ENCODE data around the gene ACSL4.

Gene ACSL4

DNA sequence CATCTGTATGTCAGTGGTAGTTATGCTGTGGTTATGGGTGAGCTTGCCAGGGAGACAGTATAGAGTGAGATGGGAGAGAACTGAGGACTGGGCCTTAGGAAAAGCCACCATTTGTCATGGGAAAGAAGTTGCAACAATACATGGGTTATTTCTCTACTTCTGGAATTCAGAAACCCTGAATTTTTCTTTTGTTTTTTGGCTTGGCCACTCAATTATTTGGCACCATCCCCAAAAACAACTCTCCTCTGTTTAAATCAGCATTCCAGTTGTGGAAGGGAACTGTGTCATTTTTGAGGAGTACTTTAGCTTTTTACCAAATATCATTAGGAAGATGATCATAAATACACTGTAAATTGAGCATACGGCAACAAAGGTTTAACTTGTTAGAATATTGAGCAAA is 41.1 kb upstream of the ACSL4 start:
- H3K36me3 ChIP-seq (ENCODE audit: control insufficient read depth, insufficient read depth, low read length): no peaks in the 10 kb centered on the region
- H2BK5ac ChIP-seq (ENCODE audit: low read length): no peak overlapping the region
- no peak overlapping the region for H3K4me3 ChIP-seq (ENCODE audit: low read length)
- no peak overlapping the region for H3K9ac ChIP-seq (ENCODE audit: low read length)
- no peak overlapping the region for H4K8ac ChIP-seq (ENCODE audit: low read depth, low read length)
- no peak overlapping the region for H3K27ac ChIP-seq (ENCODE audit: low read depth, low read length)
- no peak overlapping the region for H3K4ac ChIP-seq (ENCODE audit: low read depth, low read length)
- H3K18ac ChIP-seq (ENCODE audit: low read length): no peak overlapping the region
- H4K5ac ChIP-seq (ENCODE audit: low read length): no peak overlapping the region
- H2BK120ac ChIP-seq (ENCODE audit: low read depth, low read length): no peak overlapping the region
- H3K27me3 ChIP-seq (ENCODE audit: insufficient read depth, low read length, poor library complexity): no peaks in the 10 kb centered on the region
- H3K23ac ChIP-seq (ENCODE audit: low read length): no peak overlapping the region
- no peak for DNase-seq
- H3K79me1 ChIP-seq (ENCODE audit: low read length): no peaks in the 10 kb centered on the region
- no peaks in the 10 kb centered on the region for H3K79me2 ChIP-seq (ENCODE audit: control insufficient read depth, insufficient read depth, low read length)
- no peak overlapping the region for H3K4me2 ChIP-seq (ENCODE audit: low read length)
- no peaks in the 10 kb centered on the region for H3K4me1 ChIP-seq (ENCODE audit: control insufficient read depth, low read depth, low read length)
- no CpG with 5 or more reads among the region's 1 CpG for WGBS (ENCODE audit: extremely low coverage, insufficient coverage, low lambda C conversion rate)
- no peak overlapping the region for H2BK15ac ChIP-seq (replicated peaks; ENCODE audit: low read depth)
- H3K56ac ChIP-seq (ENCODE audit: low read length): no peak overlapping the region
- no peak overlapping the region for H2AK5ac ChIP-seq (ENCODE audit: low read length)

GRCh38 chrX:109773374-109773773 is 40.3 kb upstream of the ACSL4 start:
- no peaks in the 10 kb centered on the region for H3K4me1 ChIP-seq (ENCODE audit: control insufficient read depth, low read depth, low read length)
- H3K27ac ChIP-seq (ENCODE audit: low read depth, low read length): no peak overlapping the region
- H3K79me2 ChIP-seq (ENCODE audit: control insufficient read depth, insufficient read depth, low read length): no peaks in the 10 kb centered on the region
- H3K9ac ChIP-seq (ENCODE audit: low read length): no peak overlapping the region
- H3K18ac ChIP-seq (ENCODE audit: low read length): no peak overlapping the region
- no peak overlapping the region for H3K4me2 ChIP-seq (ENCODE audit: low read length)
- no peak overlapping the region for H3K4me3 ChIP-seq (ENCODE audit: low read length)
- no peak overlapping the region for H2AK5ac ChIP-seq (ENCODE audit: low read length)
- H4K8ac ChIP-seq (ENCODE audit: low read depth, low read length): no peak overlapping the region
- H3K23ac ChIP-seq (ENCODE audit: low read length): no peak overlapping the region
- no peak for DNase-seq
- H3K27me3 ChIP-seq (ENCODE audit: insufficient read depth, low read length, poor library complexity): no peaks in the 10 kb centered on the region
- no peak overlapping the region for H3K56ac ChIP-seq (ENCODE audit: low read length)
- no peak overlapping the region for H3K4ac ChIP-seq (ENCODE audit: low read depth, low read length)
- no peak overlapping the region for H4K5ac ChIP-seq (ENCODE audit: low read length)
- no peaks in the 10 kb centered on the region for H3K79me1 ChIP-seq (ENCODE audit: low read length)
- H2BK120ac ChIP-seq (ENCODE audit: low read depth, low read length): no peak overlapping the region
- no peak overlapping the region for H2BK15ac ChIP-seq (replicated peaks; ENCODE audit: low read depth)
- H2BK5ac ChIP-seq (ENCODE audit: low read length): no peak overlapping the region
- no CpG with 5 or more reads among the region's 2 CpGs for WGBS (ENCODE audit: extremely low coverage, insufficient coverage, low lambda C conversion rate)
- no peaks in the 10 kb centered on the region for H3K36me3 ChIP-seq (ENCODE audit: control insufficient read depth, insufficient read depth, low read length)

DNA sequence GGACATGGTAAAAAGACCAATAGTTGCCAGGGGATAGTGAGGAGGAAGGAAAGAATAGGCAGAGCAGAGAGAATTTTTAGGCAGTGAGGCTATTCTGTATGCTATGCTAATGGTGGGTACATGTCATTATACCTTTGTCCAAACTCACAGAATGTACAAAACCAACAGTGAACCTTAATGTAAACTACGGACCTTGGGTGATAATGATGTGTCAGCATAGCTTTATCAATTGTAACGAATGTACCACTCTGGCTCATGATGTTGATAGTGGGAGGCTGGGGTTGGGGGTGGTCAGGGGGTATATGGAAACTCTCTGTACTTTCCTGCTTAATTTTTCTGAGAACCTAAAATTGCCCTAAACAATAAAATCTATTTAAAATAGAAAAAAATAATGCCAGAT is 37.7 kb upstream of the ACSL4 start:
- Histone ChIP-seq H3K79me2 (ENCODE audit: control insufficient read depth, insufficient read depth, low read length) (no peaks in the 10 kb centered on the region), H2BK5ac (ENCODE audit: low read length) (no peak overlapping the region), H4K5ac (ENCODE audit: low read length) (no peak overlapping the region), H2AK5ac (ENCODE audit: low read length) (no peak overlapping the region), H3K36me3 (ENCODE audit: control insufficient read depth, insufficient read depth, low read length) (no peaks in the 10 kb centered on the region), H3K4ac (ENCODE audit: low read depth, low read length) (no peak overlapping the region), H3K4me3 (ENCODE audit: low read length) (no peak overlapping the region), H3K18ac (ENCODE audit: low read length) (no peak overlapping the region), H2BK15ac (replicated peaks; ENCODE audit: low read depth) (no peak overlapping the region), H3K4me1 (ENCODE audit: control insufficient read depth, low read depth, low read length) (no peaks in the 10 kb centered on the region), H3K4me2 (ENCODE audit: low read length) (no peak overlapping the region), H3K9ac (ENCODE audit: low read length) (no peak overlapping the region), H4K8ac (ENCODE audit: low read depth, low read length) (no peak overlapping the region), H3K56ac (ENCODE audit: low read length) (no peak overlapping the region), H3K79me1 (ENCODE audit: low read length) (no peaks in the 10 kb centered on the region), H3K27me3 (ENCODE audit: insufficient read depth, low read length, poor library complexity) (no peaks in the 10 kb centered on the region), H3K27ac (ENCODE audit: low read depth, low read length) (no peak overlapping the region), H3K23ac (ENCODE audit: low read length) (no peak overlapping the region), H2BK120ac (ENCODE audit: low read depth, low read length) (no peak overlapping the region)
- no peak for DNase-seq
- no CpG with 5 or more reads among the region's 2 CpGs for WGBS (ENCODE audit: extremely low coverage, insufficient coverage, low lambda C conversion rate)

DNA sequence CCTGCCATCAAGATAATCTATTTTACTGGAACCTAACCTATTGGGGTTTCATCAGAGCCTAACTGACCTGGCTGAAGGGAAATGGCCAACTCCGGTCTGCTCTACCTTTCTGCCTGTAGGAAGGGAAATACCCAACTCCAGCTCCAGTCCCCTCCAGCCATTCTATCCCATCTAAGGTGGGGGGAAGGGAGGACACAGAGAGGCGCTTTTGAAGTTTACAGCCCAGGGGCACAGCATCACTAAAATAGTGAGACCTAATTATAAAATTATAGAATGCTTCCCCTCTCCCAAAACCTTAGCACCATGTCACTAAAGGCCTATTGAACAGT is 27.8 kb upstream of the ACSL4 start:
- H3K79me1 ChIP-seq (ENCODE audit: low read length): no peaks in the 10 kb centered on the region
- no peak overlapping the region for H3K23ac ChIP-seq (ENCODE audit: low read length)
- H3K18ac ChIP-seq (ENCODE audit: low read length): no peak overlapping the region
- H2BK5ac ChIP-seq (ENCODE audit: low read length): no peak overlapping the region
- H2BK15ac ChIP-seq (replicated peaks; ENCODE audit: low read depth): no peak overlapping the region
- no peak overlapping the region for H3K4ac ChIP-seq (ENCODE audit: low read depth, low read length)
- H3K9ac ChIP-seq (ENCODE audit: low read length): no peak overlapping the region
- peak; percentile 38 for DNase-seq
- H4K5ac ChIP-seq (ENCODE audit: low read length): no peak overlapping the region
- no peaks in the 10 kb centered on the region for H3K27me3 ChIP-seq (ENCODE audit: insufficient read depth, low read length, poor library complexity)
- no peak overlapping the region for H2BK120ac ChIP-seq (ENCODE audit: low read depth, low read length)
- H3K4me3 ChIP-seq (ENCODE audit: low read length): no peak overlapping the region
- WGBS (ENCODE audit: extremely low coverage, insufficient coverage, low lambda C conversion rate): no CpG with 5 or more reads among the region's 2 CpGs
- no peaks in the 10 kb centered on the region for H3K79me2 ChIP-seq (ENCODE audit: control insufficient read depth, insufficient read depth, low read length)
- no peak overlapping the region for H3K4me2 ChIP-seq (ENCODE audit: low read length)
- H4K8ac ChIP-seq (ENCODE audit: low read depth, low read length): no peak overlapping the region
- no peaks in the 10 kb centered on the region for H3K4me1 ChIP-seq (ENCODE audit: control insufficient read depth, low read depth, low read length)
- no peak overlapping the region for H2AK5ac ChIP-seq (ENCODE audit: low read length)
- no peaks in the 10 kb centered on the region for H3K36me3 ChIP-seq (ENCODE audit: control insufficient read depth, insufficient read depth, low read length)
- no peak overlapping the region for H3K27ac ChIP-seq (ENCODE audit: low read depth, low read length)
- H3K56ac ChIP-seq (ENCODE audit: low read length): no peak overlapping the region

- Histone ChIP-seq H3K4me2 (ENCODE audit: low read length) (no peak overlapping the region), H2BK120ac (ENCODE audit: low read depth, low read length) (no peak overlapping the region), H3K9ac (ENCODE audit: low read length) (no peak overlapping the region), H3K56ac (ENCODE audit: low read length) (no peak overlapping the region), H2BK15ac (replicated peaks; ENCODE audit: low read depth) (no peak overlapping the region), H4K5ac (ENCODE audit: low read length) (no peak overlapping the region), H3K79me2 (ENCODE audit: control insufficient read depth, insufficient read depth, low read length) (no peaks in the 10 kb centered on the region), H3K27me3 (ENCODE audit: insufficient read depth, low read length, poor library complexity) (no peaks in the 10 kb centered on the region), H3K4me3 (ENCODE audit: low read length) (no peak overlapping the region), H2AK5ac (ENCODE audit: low read length) (no peak overlapping the region), H2BK5ac (ENCODE audit: low read length) (no peak overlapping the region), H3K4me1 (ENCODE audit: control insufficient read depth, low read depth, low read length) (no peaks in the 10 kb centered on the region), H4K8ac (ENCODE audit: low read depth, low read length) (no peak overlapping the region), H3K23ac (ENCODE audit: low read length) (no peak overlapping the region), H3K36me3 (ENCODE audit: control insufficient read depth, insufficient read depth, low read length) (no peaks in the 10 kb centered on the region), H3K18ac (ENCODE audit: low read length) (no peak overlapping the region), H3K27ac (ENCODE audit: low read depth, low read length) (no peak overlapping the region), H3K4ac (ENCODE audit: low read depth, low read length) (no peak overlapping the region), H3K79me1 (ENCODE audit: low read length) (no peaks in the 10 kb centered on the region)
- peak; percentile 8 for DNase-seq
- no CpG with 5 or more reads among the region's 5 CpGs for WGBS (ENCODE audit: extremely low coverage, insufficient coverage, low lambda C conversion rate)
Observed at GRCh38 chrX:109760209-109760921, 27.3 kb upstream of the ACSL4 start.

DNA sequence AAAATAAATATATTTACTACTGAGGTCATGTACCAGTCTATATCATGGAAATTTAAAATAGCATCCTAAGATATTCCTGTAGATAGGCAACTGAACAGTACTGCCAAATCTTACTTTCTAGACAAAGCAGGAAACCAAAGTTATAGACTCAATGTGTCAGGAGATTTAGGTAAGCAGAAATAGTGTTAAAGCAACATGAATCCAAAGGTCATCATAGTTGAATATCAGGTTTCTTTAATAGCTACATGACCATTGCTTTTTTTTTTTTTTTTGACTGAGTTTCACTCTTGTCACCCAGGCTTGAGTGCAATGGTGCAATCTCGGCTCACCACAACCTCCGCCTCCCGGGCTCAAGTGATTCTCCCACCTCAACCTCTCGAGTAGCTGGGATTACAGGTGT is 20.2 kb upstream of the ACSL4 start:
- no peak overlapping the region for H3K4me3 ChIP-seq (ENCODE audit: low read length)
- no peak overlapping the region for H3K18ac ChIP-seq (ENCODE audit: low read length)
- no peak overlapping the region for H3K4me2 ChIP-seq (ENCODE audit: low read length)
- H2AK5ac ChIP-seq (ENCODE audit: low read length): no peak overlapping the region
- H3K4ac ChIP-seq (ENCODE audit: low read depth, low read length): no peak overlapping the region
- H3K36me3 ChIP-seq (ENCODE audit: control insufficient read depth, insufficient read depth, low read length): no peaks in the 10 kb centered on the region
- no peaks in the 10 kb centered on the region for H3K27me3 ChIP-seq (ENCODE audit: insufficient read depth, low read length, poor library complexity)
- no peak overlapping the region for H2BK120ac ChIP-seq (ENCODE audit: low read depth, low read length)
- H2BK5ac ChIP-seq (ENCODE audit: low read length): no peak overlapping the region
- no peaks in the 10 kb centered on the region for H3K79me2 ChIP-seq (ENCODE audit: control insufficient read depth, insufficient read depth, low read length)
- no peak overlapping the region for H4K5ac ChIP-seq (ENCODE audit: low read length)
- H3K27ac ChIP-seq (ENCODE audit: low read depth, low read length): no peak overlapping the region
- no peak overlapping the region for H3K56ac ChIP-seq (ENCODE audit: low read length)
- H4K8ac ChIP-seq (ENCODE audit: low read depth, low read length): no peak overlapping the region
- DNase-seq: no peak
- no peak overlapping the region for H2BK15ac ChIP-seq (replicated peaks; ENCODE audit: low read depth)
- H3K23ac ChIP-seq (ENCODE audit: low read length): no peak overlapping the region
- no peaks in the 10 kb centered on the region for H3K4me1 ChIP-seq (ENCODE audit: control insufficient read depth, low read depth, low read length)
- no peaks in the 10 kb centered on the region for H3K79me1 ChIP-seq (ENCODE audit: low read length)
- no peak overlapping the region for H3K9ac ChIP-seq (ENCODE audit: low read length)
- no CpG with 5 or more reads among the region's 4 CpGs for WGBS (ENCODE audit: extremely low coverage, insufficient coverage, low lambda C conversion rate)

All from mesendoderm (in vitro differentiated cells).